Fibroblast of lung (primary cell): ENCODE data around the gene CELF2.

Experiments
- EZH2 ChIP-seq: IDR thresholded peaks from 2 replicates; pipeline ENCODE4 v1.5.1; 2012; ENCODE audit warnings: low read length, control low read depth, mild to moderate bottlenecking; ENCODE audit errors: missing control alignments
- TF ChIP-seq, protein P1 (sequence below), 2 donors: IDR thresholded peaks in 1 of 2; conservative IDR thresholded peaks in 1 of 2; 1 replicate in 1 of 2; 2 replicates in 1 of 2; pipeline ENCODE4 v1.5.1; 2011 to 2012; ENCODE audit warnings: low read length in 2 of 2, control low read depth in 1 of 2, inconsistent platforms in 1 of 2, low read depth in 1 of 2, mild to moderate bottlenecking in 1 of 2

DNA sequence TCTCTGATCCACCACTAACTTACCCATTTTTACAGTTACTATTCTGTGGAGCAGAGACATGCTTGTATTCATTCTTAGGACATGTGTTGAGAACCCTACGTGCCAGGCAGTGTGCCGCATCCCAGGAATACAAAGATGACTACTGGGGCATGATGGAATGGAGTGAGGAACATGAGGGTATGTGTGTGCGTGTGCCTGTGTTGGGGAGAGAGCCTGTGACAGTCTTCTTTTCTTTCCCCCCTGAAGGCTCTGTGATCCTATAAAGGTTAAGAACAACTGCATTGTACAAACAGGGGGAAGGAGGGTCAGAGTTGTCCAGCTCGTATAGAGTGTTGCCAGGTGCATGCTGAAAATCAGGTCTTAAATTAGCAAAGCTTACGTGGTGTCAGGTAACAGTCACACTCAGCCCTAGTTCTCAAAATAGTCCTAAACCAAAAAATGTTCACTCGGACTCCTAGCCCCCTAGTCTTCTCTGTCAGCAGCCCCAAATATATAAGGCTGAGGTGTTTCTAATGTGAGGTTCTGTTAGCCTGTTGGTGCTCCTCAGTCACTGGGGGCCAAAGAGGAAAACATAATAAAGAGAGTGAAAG lies 161.9 kb downstream of the CELF2 start:
- TF ChIP-seq, protein P1, sequence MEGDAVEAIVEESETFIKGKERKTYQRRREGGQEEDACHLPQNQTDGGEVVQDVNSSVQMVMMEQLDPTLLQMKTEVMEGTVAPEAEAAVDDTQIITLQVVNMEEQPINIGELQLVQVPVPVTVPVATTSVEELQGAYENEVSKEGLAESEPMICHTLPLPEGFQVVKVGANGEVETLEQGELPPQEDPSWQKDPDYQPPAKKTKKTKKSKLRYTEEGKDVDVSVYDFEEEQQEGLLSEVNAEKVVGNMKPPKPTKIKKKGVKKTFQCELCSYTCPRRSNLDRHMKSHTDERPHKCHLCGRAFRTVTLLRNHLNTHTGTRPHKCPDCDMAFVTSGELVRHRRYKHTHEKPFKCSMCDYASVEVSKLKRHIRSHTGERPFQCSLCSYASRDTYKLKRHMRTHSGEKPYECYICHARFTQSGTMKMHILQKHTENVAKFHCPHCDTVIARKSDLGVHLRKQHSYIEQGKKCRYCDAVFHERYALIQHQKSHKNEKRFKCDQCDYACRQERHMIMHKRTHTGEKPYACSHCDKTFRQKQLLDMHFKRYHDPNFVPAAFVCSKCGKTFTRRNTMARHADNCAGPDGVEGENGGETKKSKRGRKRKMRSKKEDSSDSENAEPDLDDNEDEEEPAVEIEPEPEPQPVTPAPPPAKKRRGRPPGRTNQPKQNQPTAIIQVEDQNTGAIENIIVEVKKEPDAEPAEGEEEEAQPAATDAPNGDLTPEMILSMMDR (conservative IDR thresholded peaks at IDR 0.05 in 1 of 2, IDR thresholded peaks at IDR 0.05 in 1 of 2; ENCODE audit: low read depth in 1 of 2, low read length in 2 of 2): no peak
- no peak for TF ChIP-seq EZH2
